CD14-positive monocyte (primary cell): ENCODE results near the gene DTNBP1. TPM values are rescaled to one million over a fixed set of nuclear protein-coding genes. Genes with fewer than 3 reads are reported as not detected.

Source experiments
- DNase-seq, 3 donors: peaks; one replicate each; pipeline ENCODE4 v3.0.0-alpha.2; 2011 to 2022
- H2AFZ ChIP-seq: 2 replicates; pipeline ENCODE4 v1.6.0; 2012; ENCODE audit warnings: mild to moderate bottlenecking, low read depth, low read length, inconsistent platforms; ENCODE audit not compliant: insufficient read depth, poor library complexity, severe bottlenecking
- H3K27ac ChIP-seq, 2 donors: 1 replicate in 1 of 2; 2 replicates in 1 of 2; pipeline ENCODE4 v1.5.1; 2012 to 2013; ENCODE audit warnings: low read length in 2 of 2, control low read depth in 1 of 2, inconsistent platforms in 1 of 2, low read depth in 1 of 2, mild to moderate bottlenecking in 1 of 2
- H3K27me3 ChIP-seq, 2 donors: one replicate each; pipeline versions ENCODE4 v1.6.0 to v1.6.1; 2011 to 2013; ENCODE audit warnings: low read length in 2 of 2; ENCODE audit not compliant: control insufficient read depth in 2 of 2, insufficient read depth in 2 of 2
- H3K36me3 ChIP-seq, 2 donors: replicated peaks in 1 of 2; 1 replicate in 1 of 2; 2 replicates in 1 of 2; pipeline versions ENCODE4 v1.5.1 to v1.6.1; 2012 to 2013; ENCODE audit warnings: low read length in 2 of 2, control low read depth in 1 of 2, inconsistent platforms in 1 of 2, mild to moderate bottlenecking in 1 of 2; ENCODE audit not compliant: insufficient read depth in 2 of 2, control insufficient read depth in 1 of 2
- H3K4me1 ChIP-seq, 2 donors: 1 replicate in 1 of 2; 2 replicates in 1 of 2; pipeline versions ENCODE4 v1.5.1 to v1.6.1; 2012 to 2013; ENCODE audit warnings: low read length in 2 of 2, control low read depth in 1 of 2, inconsistent platforms in 1 of 2, mild to moderate bottlenecking in 1 of 2, moderate library complexity in 1 of 2; ENCODE audit not compliant: insufficient read depth in 2 of 2, control insufficient read depth in 1 of 2
- H3K4me2 ChIP-seq: replicated peaks from 2 replicates; pipeline ENCODE3; 2012; ENCODE audit warnings: low read length, moderate library complexity, mild to moderate bottlenecking; ENCODE audit not compliant: poor library complexity, severe bottlenecking; ENCODE audit errors: extremely low read depth
- H3K4me3 ChIP-seq, 3 experiments: fragments of 200-600 bp in 1 of 3; sonication (generic) in 1 of 3; replicated peaks in 1 of 3; 1 replicate in 2 of 3; 2 replicates in 1 of 3; pipeline ENCODE4 v1.5.1; 2011 to 2013; ENCODE audit warnings: low read length in 3 of 3, mild to moderate bottlenecking in 3 of 3, control low read depth in 2 of 3, low read depth in 2 of 3, inconsistent platforms in 1 of 3, moderate library complexity in 1 of 3
- H3K79me2 ChIP-seq: 2 replicates; pipeline ENCODE4 v1.6.0; 2012; ENCODE audit warnings: mild to moderate bottlenecking, control low read depth, inconsistent platforms, low read length, moderate library complexity; ENCODE audit not compliant: insufficient read depth
- H3K9ac ChIP-seq: 2 replicates; pipeline ENCODE4 v1.6.0; 2017; ENCODE audit warnings: low read length, mild to moderate bottlenecking; ENCODE audit not compliant: insufficient read depth, poor library complexity, severe bottlenecking
- H3K9me3 ChIP-seq, 2 donors: replicated peaks in 1 of 2; 1 replicate in 1 of 2; 2 replicates in 1 of 2; pipeline versions ENCODE4 v1.5.1 to v1.6.1; 2012 to 2013; ENCODE audit warnings: low read length in 2 of 2, control low read depth in 1 of 2; ENCODE audit not compliant: control insufficient read depth in 1 of 2, insufficient read depth in 1 of 2
- H4K20me1 ChIP-seq: 2 replicates; pipeline ENCODE4 v1.6.0; 2012; ENCODE audit warnings: mild to moderate bottlenecking, low read length, control low read depth, moderate library complexity; ENCODE audit not compliant: insufficient read depth
- H3K27ac Mint-ChIP-seq, 7 donors: one replicate each; pipeline ENCODE4 v1.8.0; 2020; ENCODE audit warnings: mild to moderate bottlenecking in 7 of 7, mixed read lengths in 7 of 7, moderate library complexity in 6 of 7, inconsistent platforms in 2 of 7
- H3K27me3 Mint-ChIP-seq, 3 donors: one replicate each; pipeline ENCODE4 v1.8.0; 2021 to 2022; ENCODE audit warnings: low read depth in 3 of 3, mild to moderate bottlenecking in 3 of 3, mixed read lengths in 3 of 3, moderate library complexity in 3 of 3, inconsistent platforms in 1 of 3
- H3K36me3 Mint-ChIP-seq, 2 donors: one replicate each; pipeline ENCODE4 v1.8.0; 2020; ENCODE audit warnings: mixed read lengths in 2 of 2, inconsistent platforms in 1 of 2, mild to moderate bottlenecking in 1 of 2
- H3K4me1 Mint-ChIP-seq: one replicate; pipeline ENCODE4 v1.8.0; 2020; ENCODE audit warnings: mild to moderate bottlenecking, mixed read lengths
- H3K4me3 Mint-ChIP-seq, 2 donors: one replicate each; pipeline ENCODE4 v1.8.0; 2020; ENCODE audit warnings: mild to moderate bottlenecking in 2 of 2, mixed read lengths in 2 of 2, moderate library complexity in 1 of 2
- H3K9me3 Mint-ChIP-seq, 7 donors: one replicate each; pipeline ENCODE4 v1.8.0; 2020 to 2022; ENCODE audit warnings: mixed read lengths in 7 of 7, mild to moderate bottlenecking in 6 of 7, moderate library complexity in 6 of 7, inconsistent platforms in 2 of 7
- CTCF ChIP-seq: fragments of 200-600 bp; IDR thresholded peaks from one replicate; pipeline ENCODE4 v1.8.0; 2022; ENCODE audit warnings: antibody characterized with exemption, mild to moderate bottlenecking
- WGBS: methylation state at CpG from one replicate; pipeline ENCODE4 v1.1.5; 2013; ENCODE audit warnings: missing lambda C conversion rate; ENCODE audit not compliant: insufficient coverage; 5-methylcytosine and 5-hydroxymethylcytosine counted together
- intact Hi-C, 2 donors: fragments of 100-400 bp; cut with micrococcal nuclease; formaldehyde crosslinking; loops; one replicate each; pipeline versions ENCODE4 v1.15.0 to v1.15.1; 2023
- polyA plus RNA-seq, 3 donors: library from polyadenylated mRNA; depleted of rRNA in 1 of 3; unstranded in 2 of 3; stranded (reverse) in 1 of 3; fragments of 300-500 nt in 2 of 3; fragments of >200 nt in 1 of 3; fragmentation: Illumina TruSeq in 2 of 3; gene quantifications; 1 replicate in 2 of 3; 2 replicates in 1 of 3; pipeline ENCODE4 v1.2.3, GENCODE V29; 2012 to 2021

Gene DTNBP1
- polyA plus RNA-seq, 3 donors = 19.7 to 26.9 (median 20.5) TPM

DNA sequence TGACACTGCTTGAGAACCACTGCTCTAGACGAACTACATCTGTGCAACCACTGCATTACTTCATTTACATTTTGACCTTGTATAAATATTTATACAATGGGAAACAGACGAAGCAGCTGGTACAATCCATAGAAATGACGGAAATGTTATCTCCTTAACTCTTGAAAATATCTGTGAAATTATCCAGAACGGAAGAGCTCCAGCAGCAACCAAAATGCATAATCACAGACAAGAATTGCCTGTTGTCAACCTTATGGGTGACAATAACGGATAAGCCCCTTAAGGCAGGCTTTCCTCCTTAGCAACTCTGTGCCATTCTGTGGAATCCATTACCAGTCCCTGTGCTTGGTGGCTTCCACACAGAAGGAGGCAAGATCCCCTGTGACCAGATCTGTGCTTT is 115.4 kb downstream of the DTNBP1 start:
- WGBS = 97% methylated on average over 3 of the region's 5 CpGs
- H4K20me1 ChIP-seq = peaks cover 31% of the 10 kb centered on the region
- peaks cover 0 to 10% of the 10 kb centered on the region in 2 donors for H3K36me3 ChIP-seq
- H3K4me3 ChIP-seq = no peak overlapping the region
- peaks cover 14% of the 10 kb centered on the region for H3K79me2 ChIP-seq
- no peak overlapping the region for H3K27ac ChIP-seq
- no peak overlapping the region for H3K27ac Mint-ChIP-seq
- H3K27me3 Mint-ChIP-seq = no peaks in the 10 kb centered on the region
- peaks cover 11 to 12% of the 10 kb centered on the region in 2 donors for H3K36me3 Mint-ChIP-seq
- no peak for DNase-seq
- peaks cover 3 to 11% of the 10 kb centered on the region in 2 donors for H3K9me3 ChIP-seq
- no peaks in the 10 kb centered on the region for H3K27me3 ChIP-seq
- peaks cover 9% of the 10 kb centered on the region in 2 donors for H3K4me1 ChIP-seq
- no peak overlapping the region for H3K4me2 ChIP-seq
- H3K9me3 Mint-ChIP-seq = peaks cover 9 to 18% (median 13%) of the 10 kb centered on the region in 7 donors
- H2AFZ ChIP-seq = no peak overlapping the region
- intact Hi-C loops = no loop called here
- no peak overlapping the region for H3K9ac ChIP-seq
- H3K4me3 Mint-ChIP-seq = no peak overlapping the region
- H3K4me1 Mint-ChIP-seq = peaks cover 23% of the 10 kb centered on the region
- no peak for TF ChIP-seq CTCF

DNA sequence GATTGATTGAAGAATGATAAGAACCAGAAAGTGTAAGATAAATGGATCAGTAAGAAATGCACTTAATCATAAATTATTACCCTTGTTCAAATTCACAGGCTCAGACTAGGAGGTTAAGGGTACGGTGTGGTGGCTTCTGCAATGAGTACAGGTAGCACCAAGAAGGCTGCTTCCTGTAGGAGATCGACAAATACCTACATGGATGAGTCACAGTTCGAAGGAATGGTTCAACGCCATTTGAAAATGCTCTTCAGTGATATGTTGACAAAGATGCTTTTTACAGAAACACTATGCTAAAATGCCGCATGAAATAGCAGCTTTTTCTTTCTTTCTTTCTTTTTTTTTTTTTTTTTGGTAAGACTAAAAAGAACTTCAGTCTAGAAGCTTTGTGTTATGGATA is 116.2 kb downstream of the DTNBP1 start:
- no peaks in the 10 kb centered on the region for H3K27me3 ChIP-seq
- intact Hi-C loops = no loop called here
- H3K4me3 ChIP-seq = no peak overlapping the region
- H3K36me3 ChIP-seq = peaks cover 0 to 10% of the 10 kb centered on the region in 2 donors
- DNase-seq = no peak
- peaks cover 11% of the 10 kb centered on the region in 2 donors for H3K4me1 ChIP-seq
- peaks cover 3 to 11% of the 10 kb centered on the region in 2 donors for H3K9me3 ChIP-seq
- peaks cover 18% of the 10 kb centered on the region for H3K79me2 ChIP-seq
- Mint-ChIP-seq H3K4me3 (no peak overlapping the region), H3K27ac (no peak overlapping the region), H3K9me3 (peaks cover 9 to 18% (median 13%) of the 10 kb centered on the region in 7 donors), H3K4me1 (peaks cover 20% of the 10 kb centered on the region), H3K36me3 (peaks cover 7 to 9% of the 10 kb centered on the region in 2 donors), H3K27me3 (no peaks in the 10 kb centered on the region)
- no peak overlapping the region for H3K9ac ChIP-seq
- H2AFZ ChIP-seq = no peak overlapping the region
- TF ChIP-seq CTCF = no peak
- no peak overlapping the region for H3K27ac ChIP-seq
- WGBS = 100% methylated on average over 2 of the region's 5 CpGs
- no peak overlapping the region for H3K4me2 ChIP-seq
- H4K20me1 ChIP-seq = peaks cover 26% of the 10 kb centered on the region
